Stimulated activated CD4-positive, alpha-beta T cell treated with anti-CD3 and anti-CD28 coated beads, TNF-alpha, amount 100 ng/mL, for 4 hours (primary cell): ENCODE measurements around the gene ERI3.

Experiments
- DNase-seq, 3 experiments: peaks; one replicate each; pipeline ENCODE4 v3.0.0-alpha.2; 2020; ENCODE audit warnings: low read depth in 3 of 3

ERI3 gene

DNA sequence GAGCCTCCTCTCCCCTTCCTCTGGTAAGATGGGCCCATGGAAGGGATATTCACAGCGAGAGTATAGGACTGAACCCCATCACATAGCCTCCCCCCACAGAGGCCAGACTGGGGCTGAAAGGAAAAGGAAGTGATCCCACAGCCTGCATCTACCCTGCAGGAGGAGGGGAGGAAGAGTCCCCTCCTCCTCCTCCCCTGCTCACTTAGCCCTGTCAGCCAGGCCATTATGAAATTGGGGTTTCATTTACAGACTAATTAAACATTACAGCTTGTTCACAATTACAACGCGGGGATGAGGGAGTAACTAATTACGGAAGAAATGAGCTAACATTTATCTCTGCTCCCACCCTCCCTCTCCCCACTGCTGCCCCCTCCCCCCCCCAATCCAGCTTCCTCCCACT, 116.4 kb downstream of the ERI3 start:
- no peak for DNase-seq

DNA sequence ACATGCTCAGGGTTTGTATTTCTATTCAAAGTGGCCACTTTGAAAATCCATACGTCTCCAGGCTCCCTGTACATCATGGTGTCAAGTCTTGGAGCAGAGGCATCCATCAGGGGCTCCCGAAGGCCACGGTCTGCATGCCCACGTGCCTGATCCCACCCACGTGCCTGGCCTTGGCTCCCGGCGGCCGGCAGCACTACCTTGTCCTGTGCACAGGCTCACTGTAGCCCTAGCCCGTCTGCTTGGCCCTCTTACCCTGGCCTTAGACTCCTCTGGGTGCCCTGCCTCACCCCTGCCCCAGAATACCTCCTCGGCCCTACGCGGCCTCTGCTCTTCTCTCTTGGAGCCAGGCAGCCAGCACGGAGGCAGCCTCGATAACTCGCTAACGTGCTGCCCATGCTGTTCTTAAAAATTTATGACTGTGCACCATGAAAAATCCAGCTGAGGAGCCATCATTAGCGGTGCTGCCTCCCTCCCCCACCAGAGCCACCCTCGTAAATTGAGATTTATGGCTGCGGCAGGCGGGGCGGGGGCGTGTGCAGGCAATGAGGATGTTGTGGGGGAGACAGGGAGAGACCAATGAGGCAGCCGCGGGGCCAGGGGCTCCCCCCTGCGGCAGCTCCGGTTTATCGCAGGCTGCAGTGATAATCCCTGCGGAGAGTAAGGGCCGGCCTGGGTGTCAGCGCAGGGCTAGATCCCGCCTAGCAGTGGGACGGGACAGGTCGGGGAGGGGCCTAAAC, 117.2 kb downstream of the ERI3 start:
- DNase-seq = peak in 1 of 3 experiments; percentile 21

DNA sequence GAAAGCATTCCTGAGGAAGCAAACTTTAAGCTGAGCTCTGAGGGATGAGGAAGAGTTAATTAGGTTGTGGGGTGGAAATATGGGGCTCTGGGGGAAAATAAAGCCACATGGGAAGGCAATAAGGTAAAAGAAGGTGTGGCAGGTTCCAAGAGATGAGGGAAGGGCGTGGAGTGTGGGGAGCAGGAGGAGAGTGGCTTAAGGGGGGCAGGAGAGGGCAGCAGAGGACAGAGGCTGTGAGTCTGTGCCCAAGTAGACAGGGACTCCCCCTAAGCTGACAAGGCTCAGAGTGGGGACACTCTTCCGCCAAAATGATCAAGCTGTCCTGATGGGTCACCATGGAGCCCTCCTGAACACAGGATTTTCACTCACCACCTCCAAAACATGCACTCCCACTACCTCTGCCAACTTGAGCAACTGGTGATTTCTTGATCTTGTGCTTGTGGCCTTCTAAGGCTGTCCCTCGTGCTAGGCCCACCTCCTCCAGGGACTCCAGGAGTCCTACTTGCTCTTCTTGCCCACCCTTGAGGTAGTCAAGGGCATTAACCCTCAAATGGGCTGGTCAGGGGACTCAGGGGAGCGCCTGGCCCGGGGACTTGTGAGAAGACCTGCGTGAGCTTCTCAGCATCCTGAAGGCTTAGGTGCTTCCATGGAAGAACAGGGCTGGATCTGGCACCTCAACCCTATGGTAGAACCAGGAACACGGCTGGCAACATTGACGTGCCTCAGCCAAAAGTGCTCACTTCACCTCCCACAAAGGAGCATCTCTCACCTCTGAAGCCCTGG, 118.4 kb downstream of the ERI3 start:
- no peak for DNase-seq

DNA sequence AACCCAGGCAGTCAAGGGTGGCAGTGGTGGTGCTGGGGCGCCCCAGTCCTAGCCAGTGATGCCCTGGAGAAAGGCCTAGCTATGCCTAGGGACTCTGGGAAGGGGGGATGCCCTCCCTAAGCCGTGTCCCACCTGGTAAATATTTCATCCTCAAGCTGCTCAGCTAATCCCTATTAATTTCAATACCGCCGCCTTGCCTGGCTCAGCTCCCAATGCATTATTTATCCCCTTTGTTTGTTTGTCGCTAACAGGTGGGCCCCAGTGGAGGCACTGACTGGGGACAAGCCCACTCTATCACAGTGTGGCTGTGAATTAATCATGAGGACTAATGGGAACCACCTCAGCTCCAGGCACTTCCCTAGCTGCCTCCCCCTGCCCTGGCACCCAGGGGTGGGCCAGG, 119.2 kb downstream of the ERI3 start:
- DNase-seq = no peak

DNA sequence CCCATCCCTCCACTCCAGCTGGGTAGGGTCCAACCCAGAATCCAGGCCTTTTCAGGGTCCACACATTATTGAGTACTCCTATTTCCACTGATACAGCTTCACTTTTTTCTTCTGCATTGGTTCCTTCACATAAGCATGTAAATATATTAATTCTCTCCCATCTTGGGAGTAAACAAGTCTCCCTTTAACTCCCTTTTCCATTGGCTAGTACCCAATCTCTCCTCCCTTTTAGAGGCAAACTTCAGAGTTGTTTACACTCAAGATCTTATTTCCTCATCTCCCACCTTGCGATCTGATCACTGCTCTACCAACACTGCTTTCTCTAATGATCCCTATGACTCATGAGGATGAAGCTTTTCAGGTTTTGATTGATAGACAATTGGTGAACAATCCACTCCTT, 121.5 kb downstream of the ERI3 start:
- no peak for DNase-seq

DNA sequence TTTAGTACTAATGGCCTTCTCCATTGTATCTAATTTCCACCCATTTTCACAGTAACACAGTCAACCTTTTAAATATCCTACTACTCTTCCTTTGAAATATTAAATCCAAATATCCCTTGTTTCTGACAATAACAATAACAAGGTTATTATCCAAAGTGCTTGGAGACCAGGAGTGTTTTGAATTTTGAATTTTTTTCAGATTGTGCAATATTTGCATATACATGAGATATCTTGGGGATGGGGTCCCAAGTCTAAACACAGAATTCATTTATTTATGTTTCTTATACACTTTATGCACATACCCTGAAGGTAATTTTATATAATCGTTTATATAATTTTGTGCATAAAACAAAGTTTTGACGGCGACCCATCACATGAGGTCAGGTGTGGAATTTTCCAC, 124.3 kb downstream of the ERI3 start:
- DNase-seq = no peak

DNA sequence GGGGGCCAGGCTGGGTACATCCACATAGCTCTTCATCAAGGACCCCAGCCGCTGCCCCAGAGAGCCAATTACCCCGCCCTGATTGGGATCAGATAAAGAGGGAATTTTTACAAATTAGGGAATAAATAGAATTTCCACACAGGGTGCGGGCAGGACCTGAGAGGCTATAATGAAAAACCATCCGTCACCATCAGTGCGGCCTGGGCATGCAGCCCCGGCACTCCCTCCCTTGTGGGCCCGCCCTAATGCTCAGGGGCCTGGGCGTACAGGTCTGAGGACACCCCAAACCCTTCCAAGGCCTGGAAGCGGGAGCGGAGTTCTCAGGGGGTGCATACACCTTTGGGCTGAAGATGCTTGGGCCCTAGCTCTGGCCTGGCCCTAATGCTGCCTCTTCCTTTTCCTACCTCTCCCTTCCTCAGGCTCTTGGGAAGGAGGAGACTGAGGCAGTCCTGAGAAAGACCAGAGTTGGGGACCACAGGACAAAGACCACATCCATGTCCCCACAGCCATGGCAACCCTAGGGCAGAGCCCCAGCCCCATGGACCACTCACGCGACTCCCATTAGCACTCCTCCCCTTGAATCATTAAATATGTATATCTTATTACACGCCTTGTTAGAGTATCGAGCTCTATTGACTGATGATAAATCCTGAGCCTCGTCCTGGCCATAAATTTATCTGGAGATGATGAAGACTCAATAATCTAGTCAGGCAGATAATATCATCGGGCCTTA, 125.5 kb downstream of the ERI3 start:
- DNase-seq = no peak

DNA sequence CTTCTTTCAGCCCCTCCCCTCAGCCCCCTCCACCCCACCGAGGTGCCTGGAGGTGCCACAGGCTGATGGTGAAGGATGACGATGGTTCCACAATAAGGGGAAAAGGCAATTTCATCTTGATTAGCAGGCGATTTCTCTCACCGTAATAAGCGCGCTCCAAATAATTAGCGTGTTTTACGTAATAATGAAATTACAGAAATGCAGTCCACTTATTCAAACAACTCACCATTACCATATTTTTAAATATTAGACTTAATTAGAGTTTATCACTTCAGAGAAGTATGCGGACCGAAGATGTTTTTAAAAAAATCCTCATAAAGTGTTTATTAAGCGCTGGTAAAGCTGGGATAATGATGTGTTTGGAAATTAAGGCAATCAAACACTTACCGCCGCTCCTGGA, 126.8 kb downstream of the ERI3 start:
- DNase-seq = no peak

DNA sequence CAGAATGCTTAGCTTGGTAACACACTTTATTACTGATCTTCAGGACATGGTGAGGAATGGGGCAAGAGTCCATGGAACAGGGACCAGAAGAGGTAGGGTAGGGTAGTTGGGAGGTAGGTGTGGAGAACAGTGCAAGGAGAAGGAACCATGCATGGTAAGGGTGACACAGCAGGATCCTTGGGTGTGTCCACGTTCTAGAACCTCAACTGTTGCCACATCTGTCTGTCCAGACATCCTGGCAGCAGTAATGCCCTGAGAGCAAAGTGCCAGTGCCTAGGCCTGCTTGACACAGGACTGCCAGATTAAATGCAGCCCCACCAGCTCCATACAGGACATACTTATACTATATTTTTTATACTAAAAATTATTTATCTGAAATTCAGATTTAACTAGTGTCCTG, 127.8 kb downstream of the ERI3 start:
- no peak for DNase-seq

DNA sequence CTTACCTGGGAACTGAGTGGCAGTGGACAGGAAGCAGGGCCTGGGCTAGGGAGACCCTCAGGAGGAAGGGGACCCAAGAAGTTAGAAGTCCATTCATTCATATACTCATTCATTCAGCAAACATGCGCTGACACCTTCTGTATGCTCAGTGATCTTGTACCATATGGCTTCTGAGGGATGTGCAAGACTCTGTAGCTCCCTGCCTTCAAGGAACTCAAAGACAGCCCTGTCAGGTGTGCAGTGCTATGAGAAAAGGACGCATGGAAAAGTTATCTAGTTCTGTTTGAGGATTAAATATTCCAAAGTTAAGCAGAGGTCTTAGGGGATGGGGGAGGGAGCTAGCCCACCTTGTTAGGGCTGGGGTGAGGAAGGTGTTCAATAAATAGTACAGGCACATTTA, 129.3 kb downstream of the ERI3 start:
- DNase-seq = no peak

DNA sequence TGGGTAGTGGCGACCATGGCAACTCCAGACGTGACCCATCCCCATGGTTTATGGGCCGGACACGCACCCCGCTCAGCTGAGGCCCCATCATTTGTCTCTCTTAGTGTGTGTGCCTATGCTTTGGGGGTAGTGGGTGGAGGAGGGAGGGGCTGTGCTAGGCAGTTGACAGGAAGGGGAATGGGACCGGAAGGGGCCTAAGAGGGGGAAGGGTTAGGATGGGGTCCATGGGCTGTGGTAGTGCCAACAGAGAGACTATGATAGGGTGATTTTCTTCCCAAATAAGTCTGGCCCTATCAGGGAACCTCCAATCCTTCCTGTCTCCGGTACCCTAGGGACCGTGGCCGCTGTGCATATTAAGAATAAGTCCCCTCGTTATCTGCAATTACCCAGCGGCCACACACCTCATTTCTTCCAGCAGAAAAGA, 131.9 kb downstream of the ERI3 start:
- no peak for DNase-seq

DNA sequence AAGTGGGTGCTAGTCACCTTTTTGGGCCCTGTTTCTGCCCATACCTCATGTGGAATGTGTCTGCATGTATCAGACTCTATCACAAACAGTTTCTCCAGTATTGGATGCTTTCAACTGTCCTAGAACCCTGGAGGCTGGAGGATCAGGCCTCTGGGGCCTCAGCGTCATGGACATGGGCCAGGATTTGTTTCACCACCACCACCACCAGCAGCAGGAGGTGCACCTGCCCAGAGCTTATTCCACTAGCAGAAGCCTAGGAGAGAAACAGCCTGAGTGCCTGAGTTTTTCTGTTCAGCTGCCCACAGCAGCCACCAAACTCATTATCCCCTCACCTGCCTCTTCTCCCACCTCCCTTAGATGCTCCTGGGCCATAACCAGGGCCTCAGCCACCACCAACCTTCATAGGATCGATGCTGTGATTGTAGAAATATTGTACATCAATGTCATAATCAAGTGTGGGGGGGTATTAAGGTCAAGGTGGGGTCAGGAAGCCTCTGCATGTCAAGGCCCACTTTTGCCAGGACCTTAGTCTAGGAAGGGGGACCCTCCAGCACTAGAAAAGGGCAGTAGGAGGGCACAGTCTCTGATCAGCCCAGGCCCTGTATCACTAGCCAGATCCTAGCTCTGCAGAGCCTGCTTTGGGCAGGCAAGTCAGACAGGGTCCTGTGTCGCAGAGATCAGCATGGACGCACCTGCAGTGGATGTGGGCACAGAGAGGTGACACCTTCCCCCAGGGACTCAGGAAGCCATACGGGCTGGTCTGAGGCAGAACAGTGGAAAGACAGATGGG, 132.5 kb downstream of the ERI3 start:
- DNase-seq = no peak

DNA sequence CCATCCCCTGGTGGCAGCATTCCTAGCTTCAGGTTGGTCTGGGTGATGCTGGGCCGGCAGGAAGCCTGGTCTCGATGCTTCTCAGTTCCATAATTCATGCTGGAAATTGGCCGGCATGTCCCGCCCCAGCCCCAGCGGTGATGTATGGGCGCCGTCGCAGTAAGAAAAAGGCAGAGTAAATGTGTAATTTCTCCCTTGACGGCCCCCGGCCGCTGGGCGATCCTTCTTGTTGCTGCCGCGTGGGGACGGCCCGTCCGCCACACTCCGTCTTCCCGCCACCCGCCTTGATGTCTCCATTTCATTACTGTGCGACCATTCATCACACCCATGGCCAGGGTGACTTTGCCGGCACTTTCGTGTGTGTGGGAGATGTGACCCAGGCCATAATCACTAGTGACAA, 133.3 kb downstream of the ERI3 start:
- no peak for DNase-seq

DNA sequence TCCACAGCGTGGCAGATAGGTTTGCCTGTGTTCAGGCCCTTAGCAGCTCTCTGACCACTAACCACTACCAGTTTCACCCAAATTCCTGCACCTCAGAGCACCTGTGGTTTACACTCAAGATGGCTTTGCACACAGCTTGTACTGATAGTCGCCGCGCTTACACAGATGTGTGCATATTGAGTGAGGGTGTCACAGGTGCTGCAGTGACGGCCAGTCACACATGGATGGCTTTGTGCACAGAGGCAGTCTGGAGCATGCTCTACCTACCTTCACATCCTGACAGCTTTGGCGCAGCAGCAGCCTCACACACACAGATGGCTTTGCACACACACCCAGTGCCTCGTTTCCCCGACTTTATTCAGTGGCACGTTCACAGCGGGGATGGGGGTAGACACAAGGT, 134.3 kb downstream of the ERI3 start:
- no peak for DNase-seq

DNA sequence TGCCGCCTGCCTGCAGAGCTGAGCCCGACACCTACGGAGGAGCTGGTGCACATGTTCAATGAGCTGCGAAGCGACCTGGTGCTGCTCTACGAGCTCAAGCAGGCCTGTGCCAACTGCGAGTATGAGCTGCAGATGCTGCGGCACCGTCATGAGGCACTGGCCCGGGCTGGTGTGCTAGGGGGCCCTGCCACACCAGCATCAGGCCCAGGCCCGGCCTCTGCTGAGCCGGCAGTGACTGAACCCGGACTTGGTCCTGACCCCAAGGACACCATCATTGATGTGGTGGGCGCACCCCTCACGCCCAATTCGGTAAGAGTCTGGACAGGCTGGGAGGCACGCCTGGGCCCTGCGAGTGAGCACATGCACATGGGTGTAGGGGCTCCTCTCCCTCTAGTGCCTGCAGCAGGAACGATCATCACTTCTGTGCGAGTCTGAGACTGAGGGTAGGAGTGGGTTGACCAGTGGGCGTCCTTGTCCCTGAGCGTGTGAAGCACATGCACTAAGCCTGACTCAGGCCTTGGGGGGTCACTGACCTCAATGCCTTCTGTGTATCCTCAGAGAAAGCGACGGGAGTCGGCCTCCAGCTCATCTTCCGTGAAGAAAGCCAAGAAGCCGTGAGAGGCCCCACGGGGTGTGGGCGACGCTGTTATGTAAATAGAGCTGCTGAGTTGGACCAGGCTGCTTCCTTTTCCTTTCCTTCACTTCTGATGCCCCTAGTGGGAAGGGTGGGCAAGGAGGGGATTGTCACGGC, 134.9 kb downstream of the ERI3 start:
- DNase-seq = no peak

DNA sequence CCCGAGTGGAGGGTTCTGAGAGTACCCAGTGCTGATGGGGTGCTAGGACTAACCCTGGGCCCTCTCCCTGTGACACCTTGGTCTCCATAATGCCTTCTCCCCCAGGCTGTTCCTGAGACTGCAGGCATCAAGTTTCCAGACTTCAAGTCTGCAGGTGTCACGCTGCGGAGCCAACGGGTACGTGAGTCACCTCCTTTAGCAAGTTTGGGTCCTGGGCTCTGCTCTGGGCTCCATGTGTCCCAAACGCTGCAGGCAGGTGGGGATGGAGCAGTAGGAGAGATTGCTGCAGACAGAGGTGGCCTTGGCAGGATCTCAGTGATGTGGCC, 135.8 kb downstream of the ERI3 start:
- no peak for DNase-seq

DNA sequence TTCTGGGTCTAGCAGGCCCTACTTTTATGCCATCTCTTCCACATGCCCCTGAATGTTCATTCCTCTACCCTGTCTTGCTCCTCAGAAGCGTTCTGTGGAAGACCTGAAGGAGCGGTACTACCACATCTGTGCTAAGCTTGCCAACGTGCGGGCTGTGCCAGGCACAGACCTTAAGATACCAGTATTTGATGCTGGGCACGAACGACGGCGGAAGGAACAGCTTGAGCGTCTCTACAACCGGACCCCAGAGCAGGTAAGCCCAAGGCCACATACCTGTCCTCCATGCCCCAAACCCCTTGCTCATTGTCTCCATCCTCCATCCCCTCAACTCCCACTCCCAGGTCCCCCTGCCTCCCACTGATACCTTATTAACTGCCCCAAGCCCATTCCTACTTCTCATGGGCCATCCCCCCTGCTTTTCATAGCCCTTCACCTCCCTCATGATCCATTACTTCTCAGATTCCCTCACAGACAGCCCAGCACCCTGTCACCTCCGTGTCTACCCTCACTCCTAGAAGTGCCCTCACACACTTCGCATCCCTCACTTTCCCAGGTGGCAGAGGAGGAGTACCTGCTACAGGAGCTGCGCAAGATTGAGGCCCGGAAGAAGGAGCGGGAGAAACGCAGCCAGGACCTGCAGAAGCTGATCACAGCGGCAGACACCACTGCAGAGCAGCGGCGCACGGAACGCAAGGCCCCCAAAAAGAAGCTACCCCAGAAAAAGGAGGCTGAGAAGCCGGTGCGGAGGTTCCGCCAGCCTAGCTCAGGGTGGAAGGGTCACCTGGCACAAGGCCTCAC, 136.4 kb downstream of the ERI3 start:
- DNase-seq = no peak

DNA sequence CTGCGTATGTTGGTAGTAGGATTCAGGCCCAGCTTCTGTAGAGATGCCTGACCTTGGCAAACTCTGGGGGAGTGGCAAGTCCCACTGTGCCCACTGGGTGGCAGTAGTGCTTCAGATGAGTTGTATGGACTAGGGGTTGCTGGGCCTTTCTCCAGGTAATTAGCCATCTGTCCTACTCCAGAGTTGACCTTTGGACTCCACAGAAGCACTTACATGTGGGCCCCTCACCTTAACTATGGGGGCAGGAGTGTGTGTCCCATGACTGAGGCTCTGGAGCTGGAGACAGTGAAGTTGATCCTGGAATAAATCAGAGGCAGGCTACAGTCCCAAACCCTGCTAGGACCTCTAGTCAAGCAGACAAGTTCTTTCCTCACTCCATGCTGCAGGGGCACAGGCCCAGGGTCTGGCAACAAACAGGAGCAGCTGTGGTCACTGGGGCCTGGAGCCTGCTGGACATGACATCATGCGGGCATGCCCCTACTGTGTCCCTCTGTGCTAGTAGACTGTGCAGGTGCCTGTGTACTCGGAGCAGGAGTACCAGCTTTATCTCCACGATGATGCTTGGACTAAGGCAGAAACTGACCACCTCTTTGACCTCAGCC, 137.1 kb downstream of the ERI3 start:
- peak; percentile 41 to 58 (median 56) for DNase-seq

DNA sequence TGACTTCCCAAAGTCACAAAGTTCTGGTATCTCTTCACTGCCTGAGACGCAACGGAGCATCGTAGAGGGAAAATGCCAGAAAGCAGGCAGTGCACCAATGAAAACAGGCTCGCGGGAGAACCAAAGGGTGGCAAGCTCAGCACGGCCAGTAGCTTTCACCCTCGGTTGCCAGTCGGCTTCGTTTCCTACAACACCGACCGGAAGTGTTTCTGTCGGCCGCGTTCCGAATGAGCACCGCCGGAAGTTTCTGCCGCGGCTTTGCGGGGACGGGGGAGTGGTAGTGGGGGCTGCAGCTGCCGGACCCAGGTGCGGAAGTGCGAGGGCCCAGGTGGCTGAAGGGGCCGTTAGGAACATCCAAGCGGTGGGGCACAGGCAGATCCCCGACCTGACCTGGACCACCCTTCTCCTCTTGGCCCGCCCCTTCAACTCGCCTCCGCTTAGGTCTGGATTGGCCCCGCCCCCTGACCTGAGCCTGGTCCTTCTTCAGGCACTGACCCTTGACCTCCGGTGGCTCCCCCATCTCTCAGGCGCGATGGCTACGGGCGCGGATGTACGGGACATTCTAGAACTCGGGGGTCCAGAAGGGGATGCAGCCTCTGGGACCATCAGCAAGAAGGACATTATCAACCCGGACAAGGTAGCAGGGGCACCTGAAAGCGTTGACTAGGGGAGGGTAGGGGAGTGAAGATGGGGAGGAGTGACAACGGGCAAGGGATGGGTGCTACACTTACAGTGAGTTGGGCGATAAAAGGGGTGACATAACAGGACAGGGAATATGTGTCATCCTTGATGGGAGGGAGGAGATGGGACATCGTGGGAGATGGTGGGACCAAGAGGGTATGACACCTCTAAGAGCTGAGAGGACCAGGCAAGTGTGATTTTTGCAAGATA, 141.6 kb downstream of the ERI3 start, which contains the start of gene DMAP1:
TSS of gene DMAP1 (plus strand) at position 250 of the 891 bp plus-strand sequence. CDS start at position 533, 283 bp downstream.
- DNase-seq = peak; percentile 71 to 73 (median 73)
